H1 (cell line): ENCODE results near the gene MLEC. TPM values are rescaled to one million over a fixed set of nuclear protein-coding genes. Genes with fewer than 3 reads are reported as not detected.

Source experiments
- CTCF ChIA-PET: fragments of 300-600 bp; sonication (Branson Sonifier 250); formaldehyde crosslinking; loops from one replicate; lab custom pipeline; 2021; ENCODE audit not compliant: partially characterized antibody; lab: Charles Lee
- POLR2A ChIA-PET: fragments of 300-600 bp; sonication (Branson Sonifier 250); formaldehyde crosslinking; loops from one replicate; lab custom pipeline; 2021; ENCODE audit warnings: inconsistent platforms; ENCODE audit not compliant: partially characterized antibody; lab: Charles Lee
- DNase-seq, 2 experiments: peaks; one replicate each; pipeline versions ENCODE4 v3.0.0 to v3.0.0-alpha.2; 2010 to 2022; ENCODE audit warnings: low spot score in 2 of 2, low read depth in 1 of 2, mixed read lengths in 1 of 2
- FAIRE-seq: peaks from 2 replicates; lab custom pipeline; 2011; peaks lifted over from hg19 to GRCh38; lab: Jason Lieb, UNC
- H2AFZ ChIP-seq: 2 replicates; pipeline ENCODE4 v1.8.1; 2012; ENCODE audit warnings: low read length, inconsistent platforms
- H2AK5ac ChIP-seq: 2 replicates; pipeline ENCODE4 v1.6.1; 2013; ENCODE audit warnings: low read depth, low read length
- H2BK120ac ChIP-seq: replicated peaks from 2 replicates; pipeline ENCODE3; 2013; ENCODE audit warnings: low read depth, low read length, inconsistent platforms
- H2BK12ac ChIP-seq: 2 replicates; pipeline ENCODE4 v1.6.1; 2013; ENCODE audit warnings: low read depth, low read length
- H2BK15ac ChIP-seq: 2 replicates; pipeline ENCODE4 v1.6.1; 2013; ENCODE audit warnings: low read length
- H2BK20ac ChIP-seq: 2 replicates; pipeline ENCODE4 v1.6.1; 2013; ENCODE audit warnings: low read length
- H2BK5ac ChIP-seq: 2 replicates; pipeline ENCODE4 v1.6.1; 2013; ENCODE audit warnings: low read depth, low read length
- H3K14ac ChIP-seq: 2 replicates; pipeline ENCODE4 v1.6.1; 2013; ENCODE audit warnings: inconsistent platforms; ENCODE audit not compliant: insufficient read length
- H3K18ac ChIP-seq: 2 replicates; pipeline ENCODE4 v1.6.1; 2013; ENCODE audit warnings: low read length; ENCODE audit errors: extremely low read depth
- H3K23ac ChIP-seq: 2 replicates; pipeline ENCODE4 v1.6.1; 2013; ENCODE audit warnings: inconsistent platforms; ENCODE audit not compliant: insufficient read length
- H3K23me2 ChIP-seq: 2 replicates; pipeline ENCODE4 v1.6.1; 2013; ENCODE audit warnings: low read depth, low read length
- H3K27ac ChIP-seq: 2 replicates; pipeline ENCODE4 v1.6.1; 2011; ENCODE audit warnings: low read depth, low read length, inconsistent platforms
- H3K27me3 ChIP-seq, 4 experiments: replicated peaks in 1 of 4; 1 replicate in 1 of 4; 2 replicates in 3 of 4; pipeline versions ENCODE4 v1.6.1 to v1.8.1; 2011 to 2013; ENCODE audit warnings: low read length in 3 of 4, mild to moderate bottlenecking in 3 of 4, inconsistent platforms in 2 of 4, mixed read lengths in 2 of 4, moderate library complexity in 1 of 4; ENCODE audit not compliant: control insufficient read depth in 3 of 4, insufficient read depth in 3 of 4; ENCODE audit errors: extremely low read depth in 1 of 4
- H3K36me3 ChIP-seq, 4 experiments: 2 replicates each; pipeline versions ENCODE4 v1.6.1 to v1.8.1; 2011 to 2013; ENCODE audit warnings: mild to moderate bottlenecking in 4 of 4, low read length in 3 of 4, moderate library complexity in 2 of 4, control low read depth in 1 of 4, inconsistent platforms in 1 of 4; ENCODE audit not compliant: insufficient read depth in 4 of 4, control insufficient read depth in 2 of 4
- H3K4ac ChIP-seq: replicated peaks from 2 replicates; pipeline ENCODE3; 2013; ENCODE audit warnings: low read length, low read depth, mixed read lengths, inconsistent platforms; ENCODE audit not compliant: insufficient read length
- H3K4me1 ChIP-seq, 4 experiments: replicated peaks in 1 of 4; 1 replicate in 1 of 4; 2 replicates in 3 of 4; pipeline versions ENCODE4 v1.6.1 to v1.8.1; 2011 to 2013; ENCODE audit warnings: low read length in 3 of 4, inconsistent platforms in 2 of 4, mixed read lengths in 1 of 4; ENCODE audit not compliant: insufficient read depth in 4 of 4, control insufficient read depth in 3 of 4
- H3K4me2 ChIP-seq, 2 experiments: 2 replicates each; pipeline versions ENCODE4 v1.6.1 to v1.8.1; 2011 to 2013; ENCODE audit warnings: low read depth in 2 of 2, low read length in 2 of 2, control low read depth in 1 of 2, inconsistent platforms in 1 of 2, mild to moderate bottlenecking in 1 of 2; ENCODE audit not compliant: insufficient read depth in 1 of 2
- H3K4me3 ChIP-seq, 4 experiments: fragments of 200-600, 300-600 bp in 1 of 4; sonication (generic), shearing (Covaris generic), sonication (Bioruptor Twin) in 1 of 4; 2 replicates each; pipeline versions ENCODE4 v1.5.1 to v1.8.1; 2011 to 2016; ENCODE audit warnings: low read length in 4 of 4, low read depth in 3 of 4, control low read depth in 2 of 4, inconsistent platforms in 2 of 4, mild to moderate bottlenecking in 2 of 4, mixed read lengths in 1 of 4, moderate library complexity in 1 of 4; ENCODE audit not compliant: insufficient read depth in 2 of 4; ENCODE audit errors: extremely low read depth in 1 of 4
- H3K56ac ChIP-seq: replicated peaks from 2 replicates; pipeline ENCODE3; 2013; ENCODE audit warnings: low read depth, mild to moderate bottlenecking, mixed read lengths, low read length, inconsistent platforms; ENCODE audit not compliant: insufficient read length
- H3K79me1 ChIP-seq: 2 replicates; pipeline ENCODE4 v1.6.1; 2013; ENCODE audit warnings: low read depth, low read length, control low read depth
- H3K79me2 ChIP-seq, 2 experiments: 2 replicates each; pipeline versions ENCODE4 v1.6.1 to v1.8.1; 2012 to 2013; ENCODE audit warnings: low read length in 2 of 2, mild to moderate bottlenecking in 2 of 2, inconsistent platforms in 1 of 2; ENCODE audit not compliant: insufficient read depth in 2 of 2, control insufficient read depth in 1 of 2
- H3K9ac ChIP-seq, 4 experiments: replicated peaks in 1 of 4; 1 replicate in 1 of 4; 2 replicates in 3 of 4; pipeline versions ENCODE4 v1.6.1 to v1.8.1; 2011 to 2013; ENCODE audit warnings: low read depth in 3 of 4, low read length in 3 of 4, control low read depth in 2 of 4, mild to moderate bottlenecking in 2 of 4, moderate library complexity in 2 of 4, inconsistent platforms in 1 of 4; ENCODE audit errors: extremely low read depth in 1 of 4
- H3K9me3 ChIP-seq, 2 experiments: 2 replicates each; pipeline versions ENCODE4 v1.6.1 to v1.8.1; 2012 to 2013; ENCODE audit warnings: mild to moderate bottlenecking in 2 of 2, moderate library complexity in 2 of 2, control low read depth in 1 of 2, inconsistent platforms in 1 of 2, low read depth in 1 of 2, low read length in 1 of 2, mixed read lengths in 1 of 2; ENCODE audit not compliant: insufficient read depth in 2 of 2
- H4K20me1 ChIP-seq, 2 experiments: replicated peaks in 1 of 2; 2 replicates each; pipeline versions ENCODE3 to v1.8.1; 2011 to 2013; ENCODE audit warnings: inconsistent platforms in 2 of 2, low read length in 2 of 2, mild to moderate bottlenecking in 1 of 2; ENCODE audit not compliant: insufficient read depth in 2 of 2, control insufficient read depth in 1 of 2
- H4K5ac ChIP-seq: 2 replicates; pipeline ENCODE4 v1.6.1; 2013; ENCODE audit warnings: low read length, low read depth, mixed read lengths, inconsistent platforms; ENCODE audit not compliant: insufficient read length
- H4K8ac ChIP-seq: 2 replicates; pipeline ENCODE4 v1.8.0; 2013; ENCODE audit warnings: mild to moderate bottlenecking, moderate library complexity, low read length, inconsistent platforms; ENCODE audit not compliant: insufficient read depth; ENCODE audit errors: extremely low read depth
- H4K91ac ChIP-seq: replicated peaks from 2 replicates; pipeline ENCODE3; 2013; ENCODE audit warnings: low read length, mixed read lengths, inconsistent platforms; ENCODE audit not compliant: insufficient read length
- CHD1 ChIP-seq: IDR thresholded peaks from 2 replicates; pipeline ENCODE4 v1.6.1; 2012; ENCODE audit warnings: low read depth, low read length, improper control_type of control experiment
- CREB1 ChIP-seq: IDR thresholded peaks from 2 replicates; pipeline ENCODE4 v1.6.1; 2012; ENCODE audit warnings: inconsistent platforms
- EP300 ChIP-seq, 2 experiments: IDR thresholded peaks; 1 replicate in 1 of 2; 2 replicates in 1 of 2; pipeline ENCODE4 v1.6.1; 2011 to 2012; ENCODE audit warnings: low read depth in 2 of 2, low read length in 2 of 2, mild to moderate bottlenecking in 2 of 2, borderline replicate concordance in 1 of 2, inconsistent platforms in 1 of 2, moderate library complexity in 1 of 2
- JUND ChIP-seq: IDR thresholded peaks from 2 replicates; pipeline ENCODE4 v1.6.1; 2011; ENCODE audit warnings: mild to moderate bottlenecking, improper control_type of control experiment, low read length
- KDM4A ChIP-seq: IDR thresholded peaks from one replicate; pipeline ENCODE4 v1.7.1; 2012; ENCODE audit warnings: low read depth, mild to moderate bottlenecking, moderate library complexity, low read length, inconsistent platforms; ENCODE audit not compliant: severe bottlenecking
- POLR2A ChIP-seq, 2 experiments: IDR thresholded peaks; 1 replicate in 1 of 2; 2 replicates in 1 of 2; pipeline ENCODE4 v1.6.1; 2011; ENCODE audit warnings: low read depth in 2 of 2, low read length in 2 of 2, mild to moderate bottlenecking in 2 of 2; ENCODE audit errors: control extremely low read depth in 1 of 2
- POLR2AphosphoS5 ChIP-seq: IDR thresholded peaks from 2 replicates; pipeline ENCODE4 v1.6.1; 2011; ENCODE audit warnings: low read depth, low read length
- RBBP5 ChIP-seq: IDR thresholded peaks from 2 replicates; pipeline ENCODE4 v1.7.1; 2012; ENCODE audit warnings: low read depth, mild to moderate bottlenecking, inconsistent platforms, low read length, moderate library complexity, borderline replicate concordance
- SAP30 ChIP-seq: fragments of 300-600 bp; sonication (generic); IDR thresholded peaks from 2 replicates; pipeline ENCODE4 v1.7.1; 2012; ENCODE audit warnings: low read length, moderate library complexity, mild to moderate bottlenecking, inconsistent platforms; ENCODE audit not compliant: insufficient read depth, insufficient replicate concordance
- SP1 ChIP-seq: IDR thresholded peaks from 2 replicates; pipeline ENCODE4 v1.6.1; 2011; ENCODE audit warnings: low read depth, low read length
- SP4 ChIP-seq: IDR thresholded peaks from 2 replicates; pipeline ENCODE4 v1.6.1; 2012; ENCODE audit warnings: low read length, inconsistent platforms
- TAF1 ChIP-seq: IDR thresholded peaks from 2 replicates; pipeline ENCODE4 v1.6.1; 2011; ENCODE audit warnings: mild to moderate bottlenecking, low read depth, low read length
- TBP ChIP-seq: IDR thresholded peaks from 2 replicates; pipeline ENCODE4 v1.6.1; 2011; ENCODE audit warnings: low read depth, low read length, improper control_type of control experiment
- YY1 ChIP-seq: IDR thresholded peaks from 2 replicates; pipeline ENCODE4 v1.6.1; 2011; ENCODE audit warnings: low read depth, mild to moderate bottlenecking, low read length
- WGBS, 2 experiments: shearing (Covaris generic) in 1 of 2; methylation state at CpG; one replicate each; pipeline versions ENCODE4 v1.1.6 to v1.1.7; 2013 to 2015; ENCODE audit warnings: low lambda C conversion rate in 2 of 2, mixed read lengths in 2 of 2, inconsistent platforms in 1 of 2, low coverage in 1 of 2, missing lambda C conversion rate in 1 of 2; ENCODE audit not compliant: insufficient replicate concordance in 2 of 2, insufficient coverage in 1 of 2, insufficient read length in 1 of 2; ENCODE audit errors: extremely low coverage in 1 of 2, missing lambda C conversion rate in 1 of 2; 5-methylcytosine and 5-hydroxymethylcytosine counted together
- polyA plus RNA-seq, 7 experiments: library from polyadenylated mRNA; depleted of rRNA in 3 of 7; stranded (reverse) in 5 of 7; unstranded in 2 of 7; fragments of >200 nt in 5 of 7; fragments of 200-250 nt in 2 of 7; gene quantifications; 1 replicate in 5 of 7; 2 replicates in 1 of 7; 4 replicates in 1 of 7; pipeline versions ENCODE4 v1.2.1 to v1.2.3, GENCODE V29; 2011 to 2013; ENCODE audit warnings: missing spikeins in 2 of 7, mixed read lengths in 2 of 7
- total RNA-seq: library from RNA; stranded (reverse); fragmentation: NEBNext Ultra II Directional; extraction: Animal tissue kit (Norgen Biotek cat#: 25700); gene quantifications from 2 replicates; pipeline ENCODE4 v1.2.1, GENCODE V29; 2021

The MLEC gene
- total and polyA plus RNA-seq, 2 of the 8 experiments (the other 6 are each of a cell fraction or from before 2014, with no cell fraction given) = 37.1 to 260 TPM

DNA sequence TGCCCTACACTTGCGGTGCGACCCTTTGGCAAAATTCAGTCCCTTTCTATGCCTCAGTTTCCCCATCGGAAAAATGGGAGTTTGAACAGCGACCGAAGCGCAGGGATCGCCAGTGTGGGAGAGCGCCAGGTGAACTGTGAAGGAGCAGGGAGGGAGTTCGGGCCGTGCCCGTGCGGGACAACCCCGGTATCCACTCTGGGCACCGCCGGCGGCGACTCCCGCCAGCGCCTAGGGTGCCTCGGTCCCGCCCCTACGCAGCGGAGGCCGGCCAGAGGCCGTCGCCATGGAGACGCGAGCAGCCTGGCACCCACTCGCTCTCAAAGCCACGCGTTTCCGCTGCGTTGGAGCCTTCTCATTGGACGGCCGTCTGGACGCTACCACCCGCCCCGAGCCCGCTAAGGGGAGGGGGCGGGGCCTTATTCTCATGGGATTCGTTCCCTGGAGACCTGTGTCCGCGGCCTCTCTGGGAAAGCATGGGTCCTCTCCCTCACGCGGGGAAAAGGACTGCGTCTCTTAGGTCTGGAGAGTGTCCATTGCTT is 729 bp upstream of the MLEC start:
- 2% methylated on average over 31 of the region's 46 CpGs; no CpG with 5 or more reads in 1 of the 2 experiments for WGBS, 2 experiments
- TF ChIP-seq RBBP5 (peak; percentile 28; the same call in 1 of the 2 replicates), YY1 (no peak), SAP30 (peak; percentile 36), SP4 (peak; percentile 79; the same call in 1 of the 2 replicates), EP300 (IDR thresholded peaks at IDR 0.05; ENCODE audit: borderline replicate concordance in 1 of 2, low read depth in 2 of 2, low read length in 2 of 2) (0 out of 3 replicates have a peak, but pooled peaks of 1 of the 2 experiments have one; percentile 0), CREB1 (0 out of 2 replicates have a peak, but pooled peaks have one; percentile 25), KDM4A (peak; percentile 71), POLR2A (IDR thresholded peaks at IDR 0.05; ENCODE audit: control extremely low read depth in 1 of 2, low read depth in 2 of 2, low read length in 2 of 2) (peak; percentile 20 to 53), TBP (peak; percentile 81), POLR2AphosphoS5 (peak; percentile 65), CHD1 (no peak), TAF1 (peak; percentile 69; the same call in 1 of the 2 replicates), JUND (no peak), SP1 (peak; percentile 64; the same call in 1 of the 2 replicates)

More for the DNA sequence above, 729 bp upstream of the MLEC start:
- H2AFZ ChIP-seq = peak overlapping the region; percentile 93
- H3K9me3 ChIP-seq = no peaks in the 10 kb centered on the region
- H2BK5ac ChIP-seq = peak overlapping the region; percentile 96
- peak overlapping the region; percentile 99 for H4K91ac ChIP-seq
- no peak overlapping the region for H3K14ac ChIP-seq
- no peaks in the 10 kb centered on the region for H3K36me3 ChIP-seq
- H3K4me2 ChIP-seq = peak overlapping the region; percentile 72 to 82
- peak overlapping the region; percentile 97 for H3K18ac ChIP-seq
- peaks cover 16% of the 10 kb centered on the region for H3K23me2 ChIP-seq
- ChIA-PET POLR2A (interaction anchor here (0.9 to 2.5 kb wide), 6 partner anchors 18 to 157 kb away, joined by 3 to 15 read pairs (median 6); partner anchors contain the start of genes COQ5 and POP5), CTCF (interaction anchor here (10.4 kb wide), 1 partner anchor 39 kb away, joined by 87 read pairs; no protein-coding TSS in a partner anchor)
- peak overlapping the region; percentile 87 for H3K27ac ChIP-seq
- peaks cover 4% of the 10 kb centered on the region; the same call in 1 of the 2 replicates for H3K79me1 ChIP-seq
- FAIRE-seq (no peak), DNase-seq (peak; percentile 90 to 95)
- peak overlapping the region; percentile 98 for H4K5ac ChIP-seq
- no peak overlapping the region for H2BK15ac ChIP-seq
- H3K23ac ChIP-seq = no peak overlapping the region
- peak overlapping the region; percentile 97 for H4K8ac ChIP-seq
- H2AK5ac ChIP-seq = no peak overlapping the region
- peak overlapping the region; percentile 24 for H3K4ac ChIP-seq
- peaks cover 38 to 42% of the 10 kb centered on the region in 2 experiments for H3K79me2 ChIP-seq
- H4K20me1 ChIP-seq = peaks cover 12 to 15% of the 10 kb centered on the region in 2 experiments
- H3K4me1 ChIP-seq = peaks cover 2 to 15% (median 4%) of the 10 kb centered on the region in 4 experiments; a peak in 5 of 7 replicates
- H3K27me3 ChIP-seq = no peaks in the 10 kb centered on the region
- H2BK120ac ChIP-seq = peak overlapping the region; percentile 55
- H3K4me3 ChIP-seq = peak overlapping the region; percentile 74 to 93 (median 90)
- H2BK12ac ChIP-seq = no peak overlapping the region
- no peak overlapping the region for H2BK20ac ChIP-seq
- H3K56ac ChIP-seq = peak overlapping the region; percentile 95
- peak overlapping the region; percentile 52 to 86 (median 83) for H3K9ac ChIP-seq
